Measurements from ENCODE around the gene IFT88.

Gene IFT88

DNA sequence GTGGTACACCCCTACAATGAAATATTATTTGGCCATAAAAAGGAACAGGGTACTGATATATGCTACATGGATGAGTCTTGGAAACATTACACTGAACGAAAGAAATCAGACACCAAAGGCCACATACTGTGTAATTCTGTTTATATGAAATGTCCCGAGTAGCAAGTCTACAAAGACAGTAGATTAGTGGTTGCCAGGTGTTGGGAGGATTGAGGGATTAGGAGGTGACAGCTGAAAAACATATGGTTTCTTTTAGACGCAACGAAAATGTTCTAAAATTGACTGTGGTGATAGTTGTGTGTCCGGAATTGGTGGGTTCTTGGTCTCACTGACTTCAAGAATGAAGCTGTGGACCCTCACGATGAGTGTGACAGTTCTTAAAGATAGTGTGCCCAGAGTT lies 171.7 kb downstream of the IFT88 start:
- CTCF ChIA-PET: interaction anchor here (0.8 kb wide), 1 partner anchor 10 kb away, joined by 3 read pairs; no protein-coding TSS in a partner anchor
- TF ChIP-seq, protein P1, sequence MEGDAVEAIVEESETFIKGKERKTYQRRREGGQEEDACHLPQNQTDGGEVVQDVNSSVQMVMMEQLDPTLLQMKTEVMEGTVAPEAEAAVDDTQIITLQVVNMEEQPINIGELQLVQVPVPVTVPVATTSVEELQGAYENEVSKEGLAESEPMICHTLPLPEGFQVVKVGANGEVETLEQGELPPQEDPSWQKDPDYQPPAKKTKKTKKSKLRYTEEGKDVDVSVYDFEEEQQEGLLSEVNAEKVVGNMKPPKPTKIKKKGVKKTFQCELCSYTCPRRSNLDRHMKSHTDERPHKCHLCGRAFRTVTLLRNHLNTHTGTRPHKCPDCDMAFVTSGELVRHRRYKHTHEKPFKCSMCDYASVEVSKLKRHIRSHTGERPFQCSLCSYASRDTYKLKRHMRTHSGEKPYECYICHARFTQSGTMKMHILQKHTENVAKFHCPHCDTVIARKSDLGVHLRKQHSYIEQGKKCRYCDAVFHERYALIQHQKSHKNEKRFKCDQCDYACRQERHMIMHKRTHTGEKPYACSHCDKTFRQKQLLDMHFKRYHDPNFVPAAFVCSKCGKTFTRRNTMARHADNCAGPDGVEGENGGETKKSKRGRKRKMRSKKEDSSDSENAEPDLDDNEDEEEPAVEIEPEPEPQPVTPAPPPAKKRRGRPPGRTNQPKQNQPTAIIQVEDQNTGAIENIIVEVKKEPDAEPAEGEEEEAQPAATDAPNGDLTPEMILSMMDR (IDR thresholded peaks at IDR 0.05; ENCODE audit: control extremely low read depth, extremely low read depth, low read depth, missing control alignments): no peak
- POLR2A ChIA-PET: no interaction called here
- no peak for DNase-seq (ENCODE audit: extremely low spot score)

DNA sequence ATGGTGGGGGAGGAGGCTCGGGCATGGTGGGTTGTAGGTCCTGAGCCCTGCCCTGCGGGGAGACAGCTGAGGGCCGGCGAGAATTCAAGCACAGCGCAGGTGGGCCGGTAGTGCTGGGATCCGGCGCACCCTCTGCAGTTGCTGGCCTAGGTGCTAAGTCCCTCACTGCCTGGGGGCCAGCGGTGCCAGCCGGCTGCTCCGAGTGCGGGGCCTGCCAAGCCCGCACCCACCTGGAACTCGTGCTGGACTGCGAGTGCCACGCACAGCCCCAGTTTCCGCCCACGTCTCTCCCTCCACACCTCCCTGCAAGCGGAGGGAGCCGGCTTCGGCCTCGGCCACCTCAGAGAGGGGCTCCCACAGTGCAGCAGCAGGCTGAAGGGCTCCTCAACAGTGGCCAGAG lies 173.1 kb downstream of the IFT88 start:
- POLR2A ChIA-PET: no interaction called here
- TF ChIP-seq, protein P1 (IDR thresholded peaks at IDR 0.05; ENCODE audit: control extremely low read depth, extremely low read depth, low read depth, missing control alignments): no peak
- DNase-seq (ENCODE audit: extremely low spot score): no peak
- CTCF ChIA-PET: interaction anchor here (0.9 kb wide), 1 partner anchor 10 kb away, joined by 3 read pairs; no protein-coding TSS in a partner anchor
